Prostate gland (tissue), 2 donors: ENCODE measurements around the gene FAM135A.

Experiments
- POLR2A ChIP-seq: fragments of 450-650 bp; IDR thresholded peaks from one replicate; pipeline ENCODE4 v1.6.1; 2016; ENCODE audit warnings: antibody characterized with exemption, mild to moderate bottlenecking
- POLR2AphosphoS5 ChIP-seq: sonication (generic); formaldehyde crosslinking; IDR thresholded peaks from one replicate; pipeline ENCODE4 v1.6.1; 2017; ENCODE audit warnings: antibody characterized with exemption
- TF ChIP-seq, protein P1 (sequence below), 4 experiments: fragments of 200-600 bp in 2 of 4; fragments of 450-650 bp in 2 of 4; sonication (generic) in 2 of 4; IDR thresholded peaks; 1 replicate in 3 of 4; 2 replicates in 1 of 4; pipeline ENCODE4 v1.5.1; 2016 to 2019; ENCODE audit warnings: antibody characterized with exemption in 4 of 4, mild to moderate bottlenecking in 2 of 4, moderate library complexity in 2 of 4

DNA sequence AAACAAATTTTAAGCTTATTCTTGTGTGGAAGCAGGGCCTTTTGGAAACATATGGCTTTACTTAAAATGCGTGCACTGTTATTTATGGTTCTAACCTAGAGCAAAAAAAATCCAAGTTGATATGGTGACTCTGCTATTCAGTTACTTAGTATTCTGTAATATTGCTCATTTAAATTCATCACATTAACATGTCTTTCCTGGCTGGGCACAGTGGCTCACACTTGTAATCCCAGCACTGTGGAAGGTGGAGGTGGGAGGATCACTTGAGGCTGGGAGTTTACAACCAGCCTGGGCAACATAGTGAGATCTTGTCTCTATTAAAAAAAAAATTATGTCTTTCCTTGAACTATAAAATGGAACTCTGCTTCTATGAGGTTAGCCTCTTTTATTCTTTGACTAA lies 95.6 kb downstream of the FAM135A start:
- TF ChIP-seq, protein P1, sequence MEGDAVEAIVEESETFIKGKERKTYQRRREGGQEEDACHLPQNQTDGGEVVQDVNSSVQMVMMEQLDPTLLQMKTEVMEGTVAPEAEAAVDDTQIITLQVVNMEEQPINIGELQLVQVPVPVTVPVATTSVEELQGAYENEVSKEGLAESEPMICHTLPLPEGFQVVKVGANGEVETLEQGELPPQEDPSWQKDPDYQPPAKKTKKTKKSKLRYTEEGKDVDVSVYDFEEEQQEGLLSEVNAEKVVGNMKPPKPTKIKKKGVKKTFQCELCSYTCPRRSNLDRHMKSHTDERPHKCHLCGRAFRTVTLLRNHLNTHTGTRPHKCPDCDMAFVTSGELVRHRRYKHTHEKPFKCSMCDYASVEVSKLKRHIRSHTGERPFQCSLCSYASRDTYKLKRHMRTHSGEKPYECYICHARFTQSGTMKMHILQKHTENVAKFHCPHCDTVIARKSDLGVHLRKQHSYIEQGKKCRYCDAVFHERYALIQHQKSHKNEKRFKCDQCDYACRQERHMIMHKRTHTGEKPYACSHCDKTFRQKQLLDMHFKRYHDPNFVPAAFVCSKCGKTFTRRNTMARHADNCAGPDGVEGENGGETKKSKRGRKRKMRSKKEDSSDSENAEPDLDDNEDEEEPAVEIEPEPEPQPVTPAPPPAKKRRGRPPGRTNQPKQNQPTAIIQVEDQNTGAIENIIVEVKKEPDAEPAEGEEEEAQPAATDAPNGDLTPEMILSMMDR (IDR thresholded peaks at IDR 0.05): no peak
- no peak for TF ChIP-seq POLR2AphosphoS5
- no peak for TF ChIP-seq POLR2A
